Cardiac fibroblast (primary cell): ENCODE data around the gene TMEM129.
A peak's percentile ranks its signal among the peaks of the same experiment; 100 is the strongest.

ENCODE experiments used
- DNase-seq, 2 donors: peaks; one replicate each; pipeline versions ENCODE4 v3.0.0 to v3.0.0-alpha.2; 2010; ENCODE audit warnings: low read depth in 2 of 2
- H3K4me3 ChIP-seq, 2 donors: replicated peaks in 1 of 2; 1 replicate in 1 of 2; 2 replicates in 1 of 2; pipeline ENCODE4 v1.5.1; 2011; ENCODE audit warnings: low read depth in 2 of 2, low read length in 2 of 2, mild to moderate bottlenecking in 2 of 2, moderate library complexity in 1 of 2
- CTCF ChIP-seq: IDR thresholded peaks from one replicate; pipeline ENCODE4 v1.5.1; 2011; ENCODE audit warnings: low read depth, mild to moderate bottlenecking, low read length, inconsistent platforms

Gene TMEM129

GRCh38 chr4:1728061-1728980 lies 7.2 kb upstream of the TMEM129 start:
- no peak for DNase-seq
- H3K4me3 ChIP-seq: no peak overlapping the region

GRCh38 chr4:1727117-1728031 lies 6.3 kb upstream of the TMEM129 start:
- DNase-seq: peak; percentile 79 to 86
- H3K4me3 ChIP-seq: no peak overlapping the region
- no peak for TF ChIP-seq CTCF

More at GRCh38 chr4:1728061-1728980, 7.2 kb upstream of the TMEM129 start:
- TF ChIP-seq CTCF: no peak

- peak; percentile 98 for TF ChIP-seq CTCF
- peak; percentile 88 for DNase-seq
- no peak overlapping the region for H3K4me3 ChIP-seq
Measured at GRCh38 chr4:1726146-1726934, 5.2 kb upstream of the TMEM129 start.

- no peak for TF ChIP-seq CTCF
- H3K4me3 ChIP-seq: no peak overlapping the region
- no peak for DNase-seq
Measured at GRCh38 chr4:1725521-1725920, 4.4 kb upstream of the TMEM129 start.

GRCh38 chr4:1723131-1723801 lies 2.1 kb upstream of the TMEM129 start:
- TF ChIP-seq CTCF: no peak
- H3K4me3 ChIP-seq: peak overlapping the region in 1 of 2 donors; percentile 69
- no peak for DNase-seq
